ENCODE measurements around the gene KRTAP21-3. TPM values are rescaled to one million over a fixed set of nuclear protein-coding genes. Genes with fewer than 3 reads are reported as not detected.

The KRTAP21-3 gene
- total RNA-seq, 1 experiment from 2014 or later: not detected

- H3K27me3 ChIP-seq (ENCODE audit: insufficient read depth, low read length): no peaks in the 10 kb centered on the region
- RAD21 ChIA-PET (ENCODE audit: low non-redundant PET in 1 of 2, low total read pairs in 2 of 2, uncharacterized antibody in 2 of 2, unreplicated experiment in 2 of 2): no interaction called here
- intact Hi-C loops (cut with micrococcal nuclease): no loop called here
- H3K27ac ChIP-seq (ENCODE audit: low read depth, low read length): no peak overlapping the region
- CTCF ChIA-PET: no interaction called here
- H3K36me3 ChIP-seq (ENCODE audit: control insufficient read depth in 1 of 2, insufficient read depth in 2 of 2, low read length in 2 of 2): no peaks in the 10 kb centered on the region
- H3K79me2 ChIP-seq (ENCODE audit: insufficient read depth, low read length): no peaks in the 10 kb centered on the region
- no TSS peak for BruUV-seq (replicated peaks)
- no peak overlapping the region for H3K9ac ChIP-seq (ENCODE audit: low read length)
- H3K4me2 ChIP-seq (ENCODE audit: low read length): no peak overlapping the region
- TF ChIP-seq CTCF (IDR thresholded peaks at IDR 0.05 in 2 of 3, conservative IDR thresholded peaks at IDR 0.05 in 1 of 3; ENCODE audit: borderline replicate concordance in 1 of 3, insufficient read depth in 1 of 3, low read depth in 2 of 3, low read length in 2 of 3): no peak
- TF ChIP-seq, protein P1, sequence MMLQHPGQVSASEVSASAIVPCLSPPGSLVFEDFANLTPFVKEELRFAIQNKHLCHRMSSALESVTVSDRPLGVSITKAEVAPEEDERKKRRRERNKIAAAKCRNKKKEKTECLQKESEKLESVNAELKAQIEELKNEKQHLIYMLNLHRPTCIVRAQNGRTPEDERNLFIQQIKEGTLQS (IDR thresholded peaks at IDR 0.05): no peak
- no peak for TF ChIP-seq CBX3 (IDR thresholded peaks at IDR 0.05; ENCODE audit: low read depth)
- no peak for TF ChIP-seq RAD21 (IDR thresholded peaks at IDR 0.05; ENCODE audit: low read depth)
- no peak for TF ChIP-seq SP1 (IDR thresholded peaks at IDR 0.05; ENCODE audit: low read depth)
- no peak for TF ChIP-seq POLR2A (IDR thresholded peaks at IDR 0.05; ENCODE audit: borderline replicate concordance, extremely low read depth, insufficient read depth, insufficient read length)
- no peak for TF ChIP-seq TCF7L2 (IDR thresholded peaks at IDR 0.05; ENCODE audit: borderline replicate concordance, extremely low read depth, insufficient read depth, insufficient read length)
- no peak for TF ChIP-seq POLR2AphosphoS5 (IDR thresholded peaks at IDR 0.05; ENCODE audit: low read depth, low read length)
- TF ChIP-seq ZNF274 (IDR thresholded peaks at IDR 0.05; ENCODE audit: low read depth, low read length): no peak
- no peak for TF ChIP-seq ELF1 (IDR thresholded peaks at IDR 0.05; ENCODE audit: borderline replicate concordance, low read depth)
- no peak for TF ChIP-seq SIN3A (IDR thresholded peaks at IDR 0.05; ENCODE audit: low read depth)
- no peak for TF ChIP-seq ZFX (IDR thresholded peaks at IDR 0.05)
- no peak for TF ChIP-seq REST (IDR thresholded peaks at IDR 0.05; ENCODE audit: low read depth)
- no peak overlapping the region for H3K4me3 ChIP-seq (replicated peaks in 1 of 2; ENCODE audit: low read depth in 1 of 2, low read length in 2 of 2)
- no peak for DNase-seq (ENCODE audit: low read depth, low spot score)
- H4K20me1 ChIP-seq (ENCODE audit: insufficient read depth): no peaks in the 10 kb centered on the region
- POLR2A ChIA-PET: no interaction called here
- H3K4me1 ChIP-seq (ENCODE audit: control insufficient read depth in 1 of 2, insufficient read depth in 2 of 2, low read length in 2 of 2): no peaks in the 10 kb centered on the region
- ATAC-seq: no peak
- H2AFZ ChIP-seq (ENCODE audit: low read depth, low read length, poor library complexity, severe bottlenecking): no peak overlapping the region
- H3K9me2 ChIP-seq (ENCODE audit: insufficient read depth): no peaks in the 10 kb centered on the region
- H3K9me3 ChIP-seq (ENCODE audit: control insufficient read depth in 1 of 2, insufficient read depth in 1 of 2, low read depth in 1 of 2, low read length in 2 of 2): peaks cover 8 to 22% of the 10 kb centered on the region in 2 experiments; a peak in 2 of 4 replicates
These were observed 45.5 kb downstream of the KRTAP21-3 start for GRCh38 chr21:30672985-30673650.

All from HCT116 (cell line).